H9 (cell line): ENCODE measurements around the gene SLC35G6. TPM values are rescaled to one million over a fixed set of nuclear protein-coding genes. Genes with fewer than 3 reads are reported as not detected.

Experiments
- DNase-seq: peaks from one replicate; pipeline ENCODE4 v3.0.0-alpha.2; 2017
- H2AFZ ChIP-seq: one replicate; pipeline ENCODE4 v1.6.1; 2013; ENCODE audit warnings: mild to moderate bottlenecking, low read length, control low read depth, moderate library complexity
- H2AK5ac ChIP-seq: 2 replicates; pipeline ENCODE4 v1.6.1; 2013; ENCODE audit warnings: low read length, control low read depth, mixed read lengths; ENCODE audit not compliant: insufficient read length
- H2BK120ac ChIP-seq: one replicate; pipeline ENCODE4 v1.6.1; 2013; ENCODE audit warnings: low read depth, mild to moderate bottlenecking, low read length, control low read depth, inconsistent platforms; ENCODE audit not compliant: poor library complexity, severe bottlenecking
- H2BK12ac ChIP-seq: 2 replicates; pipeline ENCODE4 v1.6.1; 2013; ENCODE audit warnings: low read length, control low read depth, mixed read lengths, low read depth; ENCODE audit not compliant: insufficient read length
- H2BK15ac ChIP-seq: 2 replicates; pipeline ENCODE4 v1.6.1; 2013; ENCODE audit warnings: low read depth, low read length, control low read depth
- H2BK20ac ChIP-seq: one replicate; pipeline ENCODE4 v1.6.1; 2013; ENCODE audit warnings: low read depth, mild to moderate bottlenecking, low read length, control low read depth, inconsistent platforms; ENCODE audit not compliant: poor library complexity, severe bottlenecking
- H2BK5ac ChIP-seq: 2 replicates; pipeline ENCODE4 v1.6.1; 2013; ENCODE audit warnings: low read length, control low read depth, mixed read lengths; ENCODE audit not compliant: insufficient read length
- H3K14ac ChIP-seq: 2 replicates; pipeline ENCODE4 v1.6.1; 2013; ENCODE audit warnings: low read length, control low read depth; ENCODE audit not compliant: insufficient read depth
- H3K18ac ChIP-seq: 2 replicates; pipeline ENCODE4 v1.6.1; 2013; ENCODE audit warnings: low read depth, mild to moderate bottlenecking, mixed read lengths, low read length, control low read depth; ENCODE audit not compliant: insufficient read length
- H3K23ac ChIP-seq: 2 replicates; pipeline ENCODE4 v1.6.1; 2013; ENCODE audit warnings: low read length, control low read depth, mixed read lengths, low read depth; ENCODE audit not compliant: insufficient read length
- H3K23me2 ChIP-seq: 2 replicates; pipeline ENCODE4 v1.6.1; 2013; ENCODE audit warnings: low read depth, mild to moderate bottlenecking, mixed read lengths, low read length, control low read depth; ENCODE audit not compliant: insufficient read length, poor library complexity, severe bottlenecking
- H3K27ac ChIP-seq: 2 replicates; pipeline ENCODE4 v1.5.1; 2013; ENCODE audit warnings: low read length, control low read depth, mixed read lengths, low read depth; ENCODE audit not compliant: insufficient read length
- H3K27me3 ChIP-seq: 2 replicates; pipeline ENCODE4 v1.6.1; 2013; ENCODE audit warnings: low read length, control low read depth, inconsistent platforms; ENCODE audit not compliant: insufficient read depth
- H3K4ac ChIP-seq: 2 replicates; pipeline ENCODE4 v1.6.1; 2013; ENCODE audit warnings: low read depth, mild to moderate bottlenecking, control low read depth, inconsistent platforms, low read length, moderate library complexity
- H3K4me1 ChIP-seq: 2 replicates; pipeline ENCODE4 v1.6.1; 2013; ENCODE audit warnings: low read length, control low read depth, inconsistent platforms; ENCODE audit not compliant: insufficient read depth
- H3K4me2 ChIP-seq: 2 replicates; pipeline ENCODE4 v1.6.1; 2013; ENCODE audit warnings: low read length, control low read depth, mixed read lengths; ENCODE audit not compliant: insufficient read length, insufficient read depth
- H3K56ac ChIP-seq: 2 replicates; pipeline ENCODE4 v1.6.1; 2013; ENCODE audit warnings: low read depth, mild to moderate bottlenecking, mixed read lengths, low read length, control low read depth; ENCODE audit not compliant: insufficient read length
- H3K79me1 ChIP-seq: 2 replicates; pipeline ENCODE4 v1.6.1; 2013; ENCODE audit warnings: low read depth, mild to moderate bottlenecking, moderate library complexity, low read length, control low read depth, inconsistent platforms; ENCODE audit not compliant: insufficient read depth, poor library complexity, severe bottlenecking
- H3K79me2 ChIP-seq: 2 replicates; pipeline ENCODE4 v1.6.1; 2013; ENCODE audit warnings: low read length, control low read depth, inconsistent platforms; ENCODE audit not compliant: insufficient read depth
- H3K9ac ChIP-seq: 2 replicates; pipeline ENCODE4 v1.6.1; 2013; ENCODE audit warnings: low read length, control low read depth, mixed read lengths; ENCODE audit not compliant: insufficient read length; ENCODE audit errors: extremely low read depth
- H3K9me3 ChIP-seq: one replicate; pipeline ENCODE4 v1.6.1; 2013; ENCODE audit warnings: low read depth, low read length, inconsistent platforms; ENCODE audit not compliant: control insufficient read depth
- H3T11ph ChIP-seq: one replicate; pipeline ENCODE4 v1.6.1; 2013; ENCODE audit warnings: mild to moderate bottlenecking, low read length, control low read depth, inconsistent platforms
- H4K20me1 ChIP-seq: one replicate; pipeline ENCODE4 v1.6.1; 2013; ENCODE audit not compliant: control insufficient read depth, insufficient read length, insufficient read depth
- H4K5ac ChIP-seq: 2 replicates; pipeline ENCODE4 v1.6.1; 2013; ENCODE audit warnings: low read depth, mild to moderate bottlenecking, mixed read lengths, low read length, control low read depth; ENCODE audit not compliant: insufficient read length
- H4K8ac ChIP-seq: replicated peaks from 2 replicates; pipeline ENCODE4 v1.6.1; 2013; ENCODE audit warnings: low read length, control low read depth, mixed read lengths, low read depth; ENCODE audit not compliant: insufficient read length
- H4K91ac ChIP-seq: 2 replicates; pipeline ENCODE4 v1.6.1; 2013; ENCODE audit warnings: low read depth, mild to moderate bottlenecking, moderate library complexity, mixed read lengths, low read length, control low read depth; ENCODE audit not compliant: insufficient read length
- H3K27ac Mint-ChIP-seq, 3 experiments: 2 replicates in 2 of 3; 3 replicates in 1 of 3; pipeline ENCODE4 v1.8.0; 2020 to 2021; ENCODE audit warnings: mixed read lengths in 3 of 3, mild to moderate bottlenecking in 1 of 3, moderate library complexity in 1 of 3
- H3K27me3 Mint-ChIP-seq: 2 replicates; pipeline ENCODE4 v1.8.0; 2021; ENCODE audit warnings: low read depth, mild to moderate bottlenecking, moderate library complexity, mixed read lengths
- H3K36me3 Mint-ChIP-seq, 3 experiments: 2 replicates in 2 of 3; 3 replicates in 1 of 3; pipeline ENCODE4 v1.8.0; 2020 to 2021; ENCODE audit warnings: low read depth in 3 of 3, mixed read lengths in 3 of 3; ENCODE audit not compliant: insufficient read depth in 1 of 3
- H3K4me1 Mint-ChIP-seq, 2 experiments: 2 replicates each; pipeline ENCODE4 v1.8.0; 2020; ENCODE audit warnings: mixed read lengths in 2 of 2
- H3K4me3 Mint-ChIP-seq, 2 experiments: 2 replicates in 1 of 2; 3 replicates in 1 of 2; pipeline ENCODE4 v1.8.0; 2020 to 2021; ENCODE audit warnings: mild to moderate bottlenecking in 2 of 2, mixed read lengths in 2 of 2, moderate library complexity in 1 of 2
- H3K9me3 Mint-ChIP-seq, 2 experiments: 2 replicates in 1 of 2; 3 replicates in 1 of 2; pipeline ENCODE4 v1.8.0; 2020; ENCODE audit warnings: mild to moderate bottlenecking in 2 of 2, mixed read lengths in 2 of 2, moderate library complexity in 1 of 2
- WGBS: extraction: QIAGEN DNeasy Blood & Tissue Kit; methylation state at CpG from one replicate; pipeline ENCODE4 v1.1.7; 2013; ENCODE audit warnings: missing lambda C conversion rate, low lambda C conversion rate, mixed read lengths; ENCODE audit not compliant: insufficient read length; ENCODE audit errors: extremely low coverage; 5-methylcytosine and 5-hydroxymethylcytosine counted together
- total RNA-seq: library from RNA; stranded (reverse); gene quantifications from 2 replicates; pipeline ENCODE4 v1.2.1, GENCODE V29; 2021
- TF ChIP-seq, protein P1 (sequence below): fragments of 200-600 bp; sonication (generic); conservative IDR thresholded peaks from 3 replicates; pipeline ENCODE4 v1.8.0; 2021; ENCODE audit warnings: antibody characterized with exemption, mild to moderate bottlenecking

Gene SLC35G6
- total RNA-seq, 1 experiment from 2014 or later: not detected

GRCh38 chr17:7497636-7498035, 16.4 kb downstream of the SLC35G6 start:
- H3K4me2 ChIP-seq: no peak overlapping the region
- H3K18ac ChIP-seq: no peak overlapping the region
- no peak overlapping the region for H2BK15ac ChIP-seq
- no peak overlapping the region for H3K56ac ChIP-seq
- Mint-ChIP-seq H3K27ac (0 out of 7 replicates have a peak overlapping the region, but pooled peaks of 1 of the 3 experiments have one; percentile 46), H3K27me3 (no peaks in the 10 kb centered on the region), H3K4me1 (0 out of 4 replicates have a peak, but pooled peaks cover 0 to 2% of the 10 kb centered on the region in 2 experiments), H3K9me3 (no peaks in the 10 kb centered on the region), H3K4me3 (no peak overlapping the region), H3K36me3 (peaks cover 72 to 92% (median 82%) of the 10 kb centered on the region in 3 experiments)
- H2BK120ac ChIP-seq: no peak overlapping the region
- no peak overlapping the region for H3T11ph ChIP-seq
- H4K8ac ChIP-seq: no peak overlapping the region
- no peaks in the 10 kb centered on the region for H3K23me2 ChIP-seq
- H3K4ac ChIP-seq: no peak overlapping the region
- no CpG with 5 or more reads among the region's 14 CpGs for WGBS
- H3K14ac ChIP-seq: no peak overlapping the region
- H2AK5ac ChIP-seq: no peak overlapping the region
- no peak overlapping the region for H3K23ac ChIP-seq
- DNase-seq: no peak
- H3K9ac ChIP-seq: no peak overlapping the region
- no peak overlapping the region for H4K91ac ChIP-seq
- no peak overlapping the region for H2BK12ac ChIP-seq
- H2AFZ ChIP-seq: no peak overlapping the region
- H4K5ac ChIP-seq: no peak overlapping the region
- H3K27me3 ChIP-seq: no peaks in the 10 kb centered on the region
- H3K4me1 ChIP-seq: no peaks in the 10 kb centered on the region
- H3K79me2 ChIP-seq: peaks cover 15% of the 10 kb centered on the region; the same call in 1 of the 2 replicates
- TF ChIP-seq, protein P1, sequence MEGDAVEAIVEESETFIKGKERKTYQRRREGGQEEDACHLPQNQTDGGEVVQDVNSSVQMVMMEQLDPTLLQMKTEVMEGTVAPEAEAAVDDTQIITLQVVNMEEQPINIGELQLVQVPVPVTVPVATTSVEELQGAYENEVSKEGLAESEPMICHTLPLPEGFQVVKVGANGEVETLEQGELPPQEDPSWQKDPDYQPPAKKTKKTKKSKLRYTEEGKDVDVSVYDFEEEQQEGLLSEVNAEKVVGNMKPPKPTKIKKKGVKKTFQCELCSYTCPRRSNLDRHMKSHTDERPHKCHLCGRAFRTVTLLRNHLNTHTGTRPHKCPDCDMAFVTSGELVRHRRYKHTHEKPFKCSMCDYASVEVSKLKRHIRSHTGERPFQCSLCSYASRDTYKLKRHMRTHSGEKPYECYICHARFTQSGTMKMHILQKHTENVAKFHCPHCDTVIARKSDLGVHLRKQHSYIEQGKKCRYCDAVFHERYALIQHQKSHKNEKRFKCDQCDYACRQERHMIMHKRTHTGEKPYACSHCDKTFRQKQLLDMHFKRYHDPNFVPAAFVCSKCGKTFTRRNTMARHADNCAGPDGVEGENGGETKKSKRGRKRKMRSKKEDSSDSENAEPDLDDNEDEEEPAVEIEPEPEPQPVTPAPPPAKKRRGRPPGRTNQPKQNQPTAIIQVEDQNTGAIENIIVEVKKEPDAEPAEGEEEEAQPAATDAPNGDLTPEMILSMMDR: no peak
- peaks cover 5% of the 10 kb centered on the region for H3K79me1 ChIP-seq
- no peak overlapping the region for H2BK20ac ChIP-seq
- H2BK5ac ChIP-seq: no peak overlapping the region
- H4K20me1 ChIP-seq: peaks cover 2% of the 10 kb centered on the region
- no peak overlapping the region for H3K27ac ChIP-seq
- H3K9me3 ChIP-seq: no peaks in the 10 kb centered on the region
